Astrocyte of the hippocampus (primary cell): Measurements from ENCODE around the gene KRTAP6-1.

Source experiments
- DNase-seq: peaks from one replicate; pipeline ENCODE4 v3.0.0; 2011; ENCODE audit warnings: low read depth, low spot score

Gene KRTAP6-1

GRCh38 chr21:30613836-30614235 is at the start of gene KRTAP6-1:
KRTAP6-1 (minus strand) TSS chr21:30613930; CDS start chr21:30613904, 26 bp downstream.
- DNase-seq = no peak

- no peak for DNase-seq
Observed at GRCh38 chr21:30652891-30653290, 39.2 kb upstream of the KRTAP6-1 start.

GRCh38 chr21:30646904-30647414 is 33.2 kb upstream of the KRTAP6-1 start:
- no peak for DNase-seq

GRCh38 chr21:30642564-30642963 is 28.8 kb upstream of the KRTAP6-1 start, which contains the start of gene KRTAP20-3:
KRTAP20-3 (plus strand) TSS chr21:30642864.
- no peak for DNase-seq

GRCh38 chr21:30638686-30639085 is 25.0 kb upstream of the KRTAP6-1 start:
- DNase-seq = no peak

- no peak for DNase-seq
Observed at GRCh38 chr21:30634906-30635305, 21.2 kb upstream of the KRTAP6-1 start, which contains the start of gene KRTAP20-2. KRTAP20-2 (plus strand) TSS chr21:30635206; CDS start chr21:30635264, 58 bp downstream.

- DNase-seq = no peak
Observed at GRCh38 chr21:30629200-30629599, 15.5 kb upstream of the KRTAP6-1 start.

- no peak for DNase-seq
Observed at GRCh38 chr21:30628109-30628508, 14.4 kb upstream of the KRTAP6-1 start.

- no peak for DNase-seq
Observed at GRCh38 chr21:30625449-30626165, 11.9 kb upstream of the KRTAP6-1 start.

GRCh38 chr21:30623362-30623761 is 9.6 kb upstream of the KRTAP6-1 start:
- DNase-seq = no peak

GRCh38 chr21:30620522-30620921 is 6.8 kb upstream of the KRTAP6-1 start, which contains the start of gene KRTAP20-4:
KRTAP20-4 (plus strand) TSS chr21:30620627.
- DNase-seq = no peak

- no peak for DNase-seq
Observed at GRCh38 chr21:30620080-30620479, 6.3 kb upstream of the KRTAP6-1 start.

GRCh38 chr21:30616125-30616524 is 2.4 kb upstream of the KRTAP6-1 start, which contains the start of gene KRTAP20-1:
KRTAP20-1 (plus strand) TSS chr21:30616425; CDS start chr21:30616455, 30 bp downstream.
- DNase-seq = no peak

GRCh38 chr21:30615199-30615598 is 1.5 kb upstream of the KRTAP6-1 start:
- no peak for DNase-seq

GRCh38 chr21:30612132-30612531 is 1.6 kb downstream of the KRTAP6-1 start:
- DNase-seq = no peak

GRCh38 chr21:30605968-30606367 is 7.8 kb downstream of the KRTAP6-1 start:
- DNase-seq = no peak

GRCh38 chr21:30600787-30601186 is 12.9 kb downstream of the KRTAP6-1 start, which contains the start of gene KRTAP22-1:
KRTAP22-1 (plus strand) TSS chr21:30601087.
- no peak for DNase-seq

- no peak for DNase-seq
Observed at GRCh38 chr21:30598802-30599201, 14.9 kb downstream of the KRTAP6-1 start, which contains the start of gene KRTAP6-2. KRTAP6-2 (minus strand) TSS chr21:30598902; CDS start chr21:30598874, 28 bp downstream.

- DNase-seq = no peak
Observed at GRCh38 chr21:30592140-30592539, 21.6 kb downstream of the KRTAP6-1 start, which contains the start of gene KRTAP6-3. KRTAP6-3 (plus strand) TSS chr21:30592440; CDS start chr21:30592446, 6 bp downstream.

- DNase-seq = no peak
Observed at GRCh38 chr21:30590297-30590696, 23.4 kb downstream of the KRTAP6-1 start, which contains the start of gene KRTAP22-2. KRTAP22-2 (minus strand) TSS chr21:30590397.

GRCh38 chr21:30582870-30583269 is 30.9 kb downstream of the KRTAP6-1 start:
- no peak for DNase-seq

GRCh38 chr21:30580132-30580531 is 33.6 kb downstream of the KRTAP6-1 start:
- DNase-seq = no peak

GRCh38 chr21:30579346-30579745 is 34.4 kb downstream of the KRTAP6-1 start:
- peak; percentile 0 for DNase-seq
